ENCODE results near the gene ARHGEF11. TPM values are rescaled to one million over a fixed set of nuclear protein-coding genes. Genes with fewer than 3 reads are reported as not detected.

The ARHGEF11 gene
- total and polyA plus RNA-seq, 5 donors = 19.9 to 34.4 (median 29.5) TPM

DNA sequence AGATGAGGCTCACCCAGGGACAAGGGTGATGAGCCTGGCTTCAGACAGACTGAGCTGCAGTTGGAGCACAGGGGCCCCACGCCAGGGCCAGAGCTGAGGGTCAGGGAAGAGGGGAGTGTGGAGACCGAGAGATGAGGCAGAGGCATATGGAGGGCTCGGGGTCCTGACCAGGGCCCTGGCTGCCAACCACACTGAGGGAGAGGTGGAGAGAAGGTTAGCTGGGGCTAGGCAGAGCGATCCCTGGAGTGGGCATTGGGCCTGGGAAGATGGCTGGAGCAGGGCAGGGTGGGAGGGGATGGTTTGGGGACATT is 144.0 kb downstream of the ARHGEF11 start:
- 83% methylated on average over 4 of the region's 4 CpGs for WGBS
- Histone ChIP-seq H3K4me3 (ENCODE audit: low read length) (no peak overlapping the region), H3K27me3 (ENCODE audit: control insufficient read depth, insufficient read depth) (no peaks in the 10 kb centered on the region), H3K4me1 (ENCODE audit: control insufficient read depth, insufficient read depth, low read length) (peaks cover 21% of the 10 kb centered on the region), H3K27ac (ENCODE audit: low read length) (no peak overlapping the region), H3K9me3 (ENCODE audit: control insufficient read depth, low read length) (no peaks in the 10 kb centered on the region)
- intact Hi-C loops (cut with DNase I) = no loop called here
- peak in 1 of 3 donors; percentile 30 for DNase-seq
- no peak for ATAC-seq

DNA sequence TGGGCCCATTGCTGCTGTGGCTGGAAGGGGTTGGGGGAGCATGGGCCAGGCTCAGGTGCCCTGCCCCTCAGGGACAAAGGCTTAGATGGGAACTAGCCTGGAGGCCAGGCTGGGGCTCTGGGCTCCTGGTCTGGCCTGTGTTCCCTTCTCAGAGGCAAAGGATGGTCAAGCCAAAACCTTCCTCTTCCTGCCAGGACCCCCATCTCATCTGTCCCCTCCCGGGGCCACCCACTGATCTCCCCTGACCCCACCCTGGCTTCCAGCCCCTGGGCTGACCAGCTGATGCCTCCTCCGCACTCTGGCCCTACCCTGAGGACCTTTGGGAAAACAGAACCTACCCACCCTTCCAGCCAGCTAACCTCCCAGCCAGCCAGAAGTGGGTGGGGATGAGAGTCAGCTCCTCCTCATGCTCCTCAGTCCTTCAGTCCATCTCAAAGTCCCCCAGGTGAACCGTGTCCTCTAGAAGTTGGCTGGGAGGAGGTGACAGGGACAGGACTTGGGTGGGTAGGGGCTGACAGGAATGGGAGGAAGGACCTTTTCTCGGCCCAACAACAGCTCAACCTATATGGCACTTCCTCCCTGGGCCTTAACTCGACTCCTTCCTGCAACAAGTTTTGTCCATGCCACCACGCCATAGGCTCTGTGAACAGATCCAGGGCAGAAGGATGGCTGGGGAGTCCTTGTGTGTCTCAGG is 144.5 kb downstream of the ARHGEF11 start:
- Histone ChIP-seq H3K4me1 (ENCODE audit: control insufficient read depth, insufficient read depth, low read length) (peaks cover 21% of the 10 kb centered on the region), H3K27me3 (ENCODE audit: control insufficient read depth, insufficient read depth) (no peaks in the 10 kb centered on the region), H3K9me3 (ENCODE audit: control insufficient read depth, low read length) (no peaks in the 10 kb centered on the region), H3K4me3 (ENCODE audit: low read length) (no peak overlapping the region), H3K27ac (ENCODE audit: low read length) (no peak overlapping the region)
- intact Hi-C loops (cut with DNase I) = no loop called here
- ATAC-seq (no peak), DNase-seq (peak in 2 of 3 donors; percentile 37 to 38)
- 63% methylated on average over 6 of the region's 6 CpGs for WGBS

DNA sequence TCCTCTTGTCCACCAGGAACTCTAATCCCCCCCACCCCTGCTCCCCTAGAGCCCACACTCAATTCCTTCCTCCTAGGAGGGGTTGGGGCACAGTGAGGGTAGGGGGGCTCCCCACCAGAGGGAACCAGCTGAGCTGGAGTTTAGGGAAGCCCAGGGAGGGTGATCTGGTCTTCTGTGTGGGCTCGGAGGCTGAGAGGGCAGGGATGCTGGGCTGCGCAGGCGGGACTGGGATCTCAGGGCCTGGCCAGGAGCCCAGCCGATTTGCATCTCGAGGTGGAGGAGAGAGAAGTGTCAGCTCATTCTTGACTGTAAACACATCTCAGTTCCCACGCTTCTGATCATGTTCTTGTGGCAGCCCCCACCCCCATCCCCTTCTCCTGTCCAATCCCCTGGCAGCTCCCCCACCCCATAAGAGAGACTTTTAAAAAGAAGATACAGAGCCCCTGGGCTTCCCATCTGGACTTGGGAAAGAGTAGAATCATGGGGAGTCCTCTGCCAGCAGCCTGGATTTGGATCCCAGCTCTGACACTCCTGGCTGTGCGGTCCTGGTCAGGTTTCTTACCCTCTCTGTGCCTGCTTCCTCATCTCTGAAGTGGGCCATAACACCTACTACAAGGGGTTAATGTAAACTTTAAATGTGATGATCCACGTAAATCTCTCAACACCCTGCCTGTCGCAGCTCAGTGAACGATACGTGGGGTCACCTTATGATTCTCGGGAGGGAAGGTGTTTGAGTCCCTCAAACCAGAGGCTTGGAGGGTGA is 145.4 kb downstream of the ARHGEF11 start:
- WGBS = 51% methylated on average over 12 of the region's 12 CpGs
- no peak overlapping the region for H3K4me3 ChIP-seq (ENCODE audit: low read length)
- no peaks in the 10 kb centered on the region for H3K9me3 ChIP-seq (ENCODE audit: control insufficient read depth, low read length)
- peaks cover 21% of the 10 kb centered on the region for H3K4me1 ChIP-seq (ENCODE audit: control insufficient read depth, insufficient read depth, low read length)
- ATAC-seq (no peak), DNase-seq (peak in 2 of 3 donors; percentile 57 to 62)
- no peak overlapping the region for H3K27ac ChIP-seq (ENCODE audit: low read length)
- intact Hi-C loops (cut with DNase I) = no loop called here
- H3K27me3 ChIP-seq (ENCODE audit: control insufficient read depth, insufficient read depth) = no peaks in the 10 kb centered on the region

DNA sequence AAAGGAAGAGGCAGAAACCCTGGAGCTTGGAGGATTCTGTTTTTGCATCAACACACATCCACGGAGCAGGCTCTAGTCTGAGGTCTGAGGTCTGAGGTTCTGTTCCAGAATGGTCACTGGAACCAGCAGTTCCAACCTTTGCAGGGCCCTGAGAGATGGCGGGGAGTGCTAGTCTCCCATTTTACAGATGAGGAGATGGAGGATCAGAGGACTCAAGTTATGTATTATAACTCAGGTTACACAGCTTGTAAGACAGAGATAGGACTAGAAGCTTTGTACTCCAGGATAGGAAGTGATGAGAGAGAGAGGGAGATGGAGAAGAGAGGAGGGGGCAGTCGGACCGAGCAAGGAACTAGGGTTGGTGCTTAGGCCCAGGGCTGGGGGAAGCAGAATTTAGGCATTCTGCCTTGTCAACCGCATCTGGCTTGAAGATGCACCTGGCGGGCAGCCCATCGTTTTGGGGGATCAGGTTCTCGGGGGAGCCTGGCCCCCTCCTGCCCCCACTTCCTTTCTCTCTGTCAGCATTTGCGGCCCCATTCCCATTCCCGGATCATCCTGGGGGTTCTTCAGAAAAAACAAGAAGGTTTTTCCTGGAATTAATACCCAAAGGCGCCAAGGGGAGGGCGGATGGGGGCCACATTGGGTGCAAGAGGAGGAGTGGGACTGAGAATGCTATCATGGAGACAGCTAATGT is 146.4 kb downstream of the ARHGEF11 start:
- no peak overlapping the region for H3K4me3 ChIP-seq (ENCODE audit: low read length)
- DNase-seq (peak; percentile 6 to 37 (median 36)), ATAC-seq (no peak)
- no peaks in the 10 kb centered on the region for H3K27me3 ChIP-seq (ENCODE audit: control insufficient read depth, insufficient read depth)
- intact Hi-C loops (cut with DNase I) = no loop called here
- H3K27ac ChIP-seq (ENCODE audit: low read length) = no peak overlapping the region
- H3K9me3 ChIP-seq (ENCODE audit: control insufficient read depth, low read length) = no peaks in the 10 kb centered on the region
- peaks cover 21% of the 10 kb centered on the region for H3K4me1 ChIP-seq (ENCODE audit: control insufficient read depth, insufficient read depth, low read length)
- 70% methylated on average over 12 of the region's 12 CpGs for WGBS

DNA sequence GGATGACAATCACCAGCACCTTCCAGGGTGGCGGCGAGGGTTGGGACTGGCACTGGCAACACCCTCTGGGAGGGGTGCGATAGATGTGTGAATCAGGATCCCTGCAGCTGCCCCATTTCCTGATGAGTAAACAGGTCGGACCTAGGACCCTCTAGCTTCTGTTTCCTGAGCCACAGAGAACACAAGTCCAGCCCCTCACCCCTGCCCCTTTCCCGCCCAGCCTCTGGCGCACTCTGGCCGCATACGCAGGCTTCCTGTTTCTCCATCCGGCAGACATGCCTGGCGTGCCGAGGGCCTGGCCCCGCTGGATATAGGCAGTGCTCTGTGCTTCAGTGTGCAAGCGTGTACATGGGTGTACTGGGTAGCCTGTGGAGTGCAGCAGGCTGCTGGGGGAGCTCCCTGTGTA is 147.4 kb downstream of the ARHGEF11 start:
- Histone ChIP-seq H3K27me3 (ENCODE audit: control insufficient read depth, insufficient read depth) (no peaks in the 10 kb centered on the region), H3K9me3 (ENCODE audit: control insufficient read depth, low read length) (no peaks in the 10 kb centered on the region), H3K27ac (ENCODE audit: low read length) (peak overlapping the region; percentile 41), H3K4me3 (ENCODE audit: low read length) (no peak overlapping the region), H3K4me1 (ENCODE audit: control insufficient read depth, insufficient read depth, low read length) (peaks cover 21% of the 10 kb centered on the region)
- ATAC-seq (peak; percentile 49 to 58), DNase-seq (peak; percentile 65 to 85 (median 84))
- intact Hi-C loops (cut with DNase I) = no loop called here
- 30% methylated on average over 13 of the region's 13 CpGs for WGBS

DNA sequence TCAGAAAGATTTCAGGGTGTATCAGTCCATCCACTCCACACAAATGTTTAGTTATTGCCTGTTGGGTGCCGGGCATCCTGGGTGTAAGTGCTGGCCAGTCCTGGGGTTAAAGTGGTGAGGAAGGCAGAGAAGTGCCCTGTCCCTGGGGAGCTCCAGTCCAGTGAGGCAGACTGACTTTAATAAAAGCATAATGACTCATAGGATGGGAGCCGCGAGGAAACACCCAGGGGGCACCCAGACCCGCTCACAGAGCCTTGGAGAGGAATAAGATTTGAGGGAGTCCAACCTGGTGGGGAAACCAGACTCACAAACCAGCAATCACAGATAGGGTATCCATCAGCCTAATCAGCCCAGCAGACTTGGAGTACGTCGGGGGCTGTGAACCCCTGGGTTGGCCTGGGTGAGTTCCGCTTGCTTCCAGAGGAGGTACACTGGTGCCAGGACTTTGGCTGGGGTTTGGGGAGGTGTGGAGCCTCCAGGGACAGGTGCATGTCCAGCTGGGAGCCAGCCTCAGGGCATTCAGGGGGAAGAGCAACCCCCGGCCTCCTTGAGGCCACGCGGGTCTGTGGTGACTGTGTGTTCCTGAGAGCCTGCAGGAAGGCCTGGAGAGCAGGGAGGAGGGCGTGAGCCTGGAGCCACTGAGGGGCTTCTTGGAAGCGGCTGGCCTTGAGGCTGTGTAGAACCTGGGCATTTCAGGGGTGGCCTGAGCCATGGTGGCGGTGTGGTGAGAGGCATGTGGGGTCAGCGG is 148.3 kb downstream of the ARHGEF11 start:
- H3K27me3 ChIP-seq (ENCODE audit: control insufficient read depth, insufficient read depth) = no peaks in the 10 kb centered on the region
- WGBS = 63% methylated on average over 14 of the region's 14 CpGs
- no peak for ATAC-seq

DNA sequence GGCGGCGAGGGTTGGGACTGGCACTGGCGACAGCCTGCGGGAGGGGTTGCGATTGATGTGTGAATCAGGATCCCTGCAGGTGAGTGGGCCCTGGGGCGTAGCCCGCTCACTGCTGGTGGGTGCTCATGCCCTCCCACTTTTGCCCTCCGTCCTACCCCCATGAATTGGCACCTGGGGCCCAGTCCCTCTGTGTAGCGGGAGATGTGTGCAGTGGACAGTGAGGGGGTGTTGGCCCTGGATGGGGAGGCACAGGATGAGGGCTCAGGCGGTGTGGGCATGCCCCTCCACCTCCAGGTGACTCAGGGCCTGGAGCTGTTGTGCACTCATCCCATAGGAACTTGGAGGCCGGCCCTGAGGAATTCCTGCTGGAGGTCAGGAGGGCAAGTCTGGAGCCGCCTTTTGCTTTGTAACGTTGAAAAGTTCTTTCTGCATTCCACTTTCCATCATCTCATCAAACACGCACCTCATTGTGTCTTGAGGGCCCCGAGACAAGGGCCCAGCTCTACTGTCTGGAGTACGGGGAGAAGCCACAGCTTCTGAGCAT is 149.0 kb downstream of the ARHGEF11 start:
- Histone ChIP-seq H3K4me1 (ENCODE audit: control insufficient read depth, insufficient read depth, low read length) (peaks cover 15% of the 10 kb centered on the region), H3K9me3 (ENCODE audit: control insufficient read depth, low read length) (no peaks in the 10 kb centered on the region), H3K4me3 (ENCODE audit: low read length) (no peak overlapping the region), H3K27me3 (ENCODE audit: control insufficient read depth, insufficient read depth) (no peaks in the 10 kb centered on the region), H3K27ac (ENCODE audit: low read length) (peak overlapping the region; percentile 10)
- DNase-seq = peak; percentile 51 to 67 (median 61)
- 79% methylated on average over 16 of the region's 16 CpGs for WGBS
- intact Hi-C loops (cut with DNase I) = no loop called here
- ATAC-seq = peak in 1 of 2 donors; percentile 11

More for the DNA sequence above, 148.3 kb downstream of the ARHGEF11 start:
- Histone ChIP-seq H3K9me3 (ENCODE audit: control insufficient read depth, low read length) (no peaks in the 10 kb centered on the region), H3K27ac (ENCODE audit: low read length) (peak overlapping the region; percentile 10), H3K4me3 (ENCODE audit: low read length) (no peak overlapping the region), H3K4me1 (ENCODE audit: control insufficient read depth, insufficient read depth, low read length) (peaks cover 21% of the 10 kb centered on the region)
- intact Hi-C loops (cut with DNase I) = no loop called here
- DNase-seq = peak; percentile 22 to 57 (median 49)

DNA sequence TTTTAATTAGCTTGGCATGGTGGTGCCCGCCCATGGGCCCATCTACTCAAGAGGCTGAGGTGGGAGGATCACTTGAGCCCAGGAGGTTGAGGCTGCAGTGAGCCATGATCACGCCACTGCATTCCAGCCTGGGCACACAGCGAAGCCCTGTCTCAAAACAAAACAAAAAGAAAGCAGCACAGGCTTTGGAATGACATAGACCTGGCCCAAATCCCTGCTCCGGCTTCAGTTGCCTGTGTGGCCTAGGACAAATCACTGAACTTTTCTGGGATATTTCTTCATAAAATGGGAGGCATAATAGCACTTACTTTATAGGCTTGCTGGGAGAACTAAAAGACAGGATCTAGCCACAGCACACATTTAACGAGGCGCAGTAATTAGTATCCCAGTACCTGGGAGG is 149.6 kb downstream of the ARHGEF11 start:
- Histone ChIP-seq H3K4me3 (ENCODE audit: low read length) (no peak overlapping the region), H3K27ac (ENCODE audit: low read length) (peak overlapping the region; percentile 80), H3K4me1 (ENCODE audit: control insufficient read depth, insufficient read depth, low read length) (peaks cover 9% of the 10 kb centered on the region), H3K27me3 (ENCODE audit: control insufficient read depth, insufficient read depth) (no peaks in the 10 kb centered on the region), H3K9me3 (ENCODE audit: control insufficient read depth, low read length) (no peaks in the 10 kb centered on the region)
- WGBS = 79% methylated on average over 6 of the region's 6 CpGs
- intact Hi-C loops (cut with DNase I) = no loop called here
- ATAC-seq = no peak
- DNase-seq = peak; percentile 6 to 43 (median 17)

DNA sequence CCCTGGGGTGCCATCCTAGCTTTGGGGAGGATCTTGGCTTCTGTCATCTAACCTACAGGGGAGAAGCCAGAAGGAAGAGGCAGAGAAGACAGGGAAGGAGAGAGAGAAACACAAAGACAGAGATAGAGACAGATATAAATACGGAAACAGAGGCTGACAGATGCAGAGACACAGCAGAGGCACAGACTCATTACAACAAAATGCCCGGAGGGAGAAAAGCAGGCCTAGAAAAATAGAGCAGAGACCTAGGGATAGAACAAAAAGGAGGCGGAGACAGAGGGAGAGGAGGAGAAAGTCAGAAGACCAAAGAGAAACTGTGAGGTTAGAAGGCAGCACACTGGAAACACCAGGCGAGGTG is 150.1 kb downstream of the ARHGEF11 start:
- ATAC-seq (no peak), DNase-seq (no peak)
- H3K4me3 ChIP-seq (ENCODE audit: low read length) = peak overlapping the region; percentile 11
- no peaks in the 10 kb centered on the region for H3K9me3 ChIP-seq (ENCODE audit: control insufficient read depth, low read length)
- peak overlapping the region; percentile 80 for H3K27ac ChIP-seq (ENCODE audit: low read length)
- 54% methylated on average over 4 of the region's 4 CpGs for whole genome bisulfite sequencing
- H3K27me3 ChIP-seq (ENCODE audit: control insufficient read depth, insufficient read depth) = no peaks in the 10 kb centered on the region
- H3K4me1 ChIP-seq (ENCODE audit: control insufficient read depth, insufficient read depth, low read length) = peaks cover 4% of the 10 kb centered on the region
- intact Hi-C loops (cut with DNase I) = no loop called here

DNA sequence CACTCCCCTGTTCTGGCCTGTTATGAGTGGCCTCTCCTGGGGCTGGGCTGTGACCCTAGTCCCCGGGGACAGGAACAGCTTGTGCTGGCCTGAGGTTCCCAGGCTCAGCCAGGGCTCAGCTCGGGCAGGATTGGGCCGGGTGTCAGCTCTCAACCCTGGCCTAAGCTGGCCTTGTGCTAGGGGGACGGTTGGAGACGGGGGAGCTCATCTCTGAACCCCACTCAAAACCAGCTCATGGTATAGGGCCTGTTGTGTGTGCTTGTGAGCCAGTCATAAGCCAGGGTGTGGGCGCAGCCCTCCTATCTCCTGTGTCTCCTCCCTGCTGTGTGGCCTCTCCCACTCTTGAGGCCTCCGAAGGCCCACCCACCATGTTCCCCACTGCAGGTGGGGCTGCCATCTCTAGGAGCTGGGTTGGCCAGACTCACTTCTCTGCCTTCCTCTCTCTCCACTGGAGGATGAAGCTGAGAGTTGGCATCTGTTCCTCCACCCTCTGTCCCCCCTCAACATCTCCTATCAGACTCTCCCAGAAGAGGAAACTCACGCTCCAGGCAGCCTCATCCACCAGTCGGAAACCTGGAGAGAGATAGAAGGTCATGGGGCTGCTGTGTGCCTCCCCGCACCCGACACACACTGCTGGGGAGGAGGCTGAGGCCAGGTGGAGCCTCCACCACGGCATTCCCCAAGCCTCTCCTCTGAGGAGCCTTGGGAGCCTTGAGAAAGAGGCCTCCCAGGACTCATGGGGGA is 150.7 kb downstream of the ARHGEF11 start:
- DNase-seq (peak; percentile 66 to 87 (median 83)), ATAC-seq (peak; percentile 42 to 43)
- 39% methylated on average over 12 of the region's 12 CpGs for WGBS
- H3K27ac ChIP-seq (ENCODE audit: low read length) = peak overlapping the region; percentile 80
- peak overlapping the region; percentile 47 for H3K4me3 ChIP-seq (ENCODE audit: low read length)
- intact Hi-C loops (cut with DNase I) = loop anchor here in 1 of 4 donors (5.0 kb wide), 1 partner anchor 32 kb away; no protein-coding TSS in a partner anchor
- peaks cover under 1% of the 10 kb centered on the region for H3K4me1 ChIP-seq (ENCODE audit: control insufficient read depth, insufficient read depth, low read length)
- H3K9me3 ChIP-seq (ENCODE audit: control insufficient read depth, low read length) = no peaks in the 10 kb centered on the region
- no peaks in the 10 kb centered on the region for H3K27me3 ChIP-seq (ENCODE audit: control insufficient read depth, insufficient read depth)
